SU-DHL-6 (cell line): ENCODE data around the gene DNAJC13.
"Not testable (repeated sequence)": the region's sequence is repeated elsewhere in the genome, so short reads cannot be mapped to it uniquely, and the experiment has no call there.

Source experiments
- H2AFZ ChIP-seq: fragments of 200-600 bp; sonication (generic); 2 replicates; pipeline ENCODE4 v1.6.1; 2014; ENCODE audit warnings: low read depth, mild to moderate bottlenecking, moderate library complexity, mixed read lengths, antibody characterized with exemption, low read length; ENCODE audit not compliant: severe bottlenecking
- H3F3A ChIP-seq: fragments of 200-600 bp; shearing (Covaris generic); 2 replicates; pipeline ENCODE4 v1.6.0; 2016; ENCODE audit warnings: antibody characterized with exemption, mild to moderate bottlenecking; ENCODE audit not compliant: insufficient read depth
- H3K27ac ChIP-seq: fragments of 200-600 bp; sonication (generic); 2 replicates; pipeline ENCODE4 v1.5.1; 2016; ENCODE audit warnings: low read depth, mild to moderate bottlenecking, low read length, moderate library complexity, mixed read lengths
- H3K27me3 ChIP-seq: fragments of 200-600 bp; sonication (generic), shearing (Covaris generic); 2 replicates; pipeline ENCODE4 v1.6.0; 2014; ENCODE audit warnings: mild to moderate bottlenecking, low read length
- H3K36me3 ChIP-seq: fragments of 200-600 bp; sonication (generic); 2 replicates; pipeline ENCODE4 v1.6.1; 2014; ENCODE audit warnings: mild to moderate bottlenecking, low read length, mixed read lengths
- H3K4me2 ChIP-seq: fragments of 300-600, 200-600 bp; shearing (Covaris generic), sonication (generic); 2 replicates; pipeline ENCODE4 v1.6.0; 2014; ENCODE audit warnings: low read length, low read depth, mild to moderate bottlenecking; ENCODE audit not compliant: poor library complexity, severe bottlenecking
- H3K4me3 ChIP-seq: fragments of 200-600 bp; sonication (generic); 2 replicates; pipeline ENCODE4 v1.5.1; 2014; ENCODE audit warnings: antibody characterized with exemption, low read length, mild to moderate bottlenecking, mixed read lengths; ENCODE audit not compliant: insufficient read depth, poor library complexity, severe bottlenecking
- H3K79me2 ChIP-seq: fragments of 200-600 bp; sonication (generic); 2 replicates; pipeline ENCODE4 v1.6.1; 2014; ENCODE audit warnings: mild to moderate bottlenecking, low read length, moderate library complexity; ENCODE audit not compliant: insufficient read depth
- H3K9ac ChIP-seq: fragments of 200-600 bp; sonication (generic); 2 replicates; pipeline ENCODE4 v1.7.0; 2014; ENCODE audit warnings: mild to moderate bottlenecking, low read length
- H3K9me2 ChIP-seq: fragments of 200-600 bp; sonication (generic); replicated peaks from 2 replicates; pipeline ENCODE4 v1.6.1; 2014; ENCODE audit warnings: low read length; ENCODE audit not compliant: insufficient read depth
- H3K9me3 ChIP-seq: fragments of 200-600 bp; sonication (generic); 2 replicates; pipeline ENCODE4 v1.6.1; 2014; ENCODE audit warnings: low read length, mixed read lengths; ENCODE audit not compliant: insufficient read depth
- H4K20me1 ChIP-seq: fragments of 200-600 bp; sonication (generic); 2 replicates; pipeline ENCODE4 v1.6.1; 2014; ENCODE audit warnings: low read depth, mild to moderate bottlenecking, antibody characterized with exemption, low read length, moderate library complexity, mixed read lengths
- EZH2phosphoT487 ChIP-seq: fragments of 200-600 bp; sonication (generic), shearing (Covaris generic); conservative IDR thresholded peaks from 2 replicates; pipeline ENCODE4 v1.6.1; 2018; ENCODE audit warnings: mild to moderate bottlenecking, antibody characterized with exemption, low read length, moderate library complexity, mixed read lengths
- TF ChIP-seq, protein P1 (sequence below): fragments of 200-600 bp; sonication (generic); IDR thresholded peaks from one replicate; pipeline ENCODE4 v1.5.1; 2017; ENCODE audit warnings: antibody characterized with exemption, mild to moderate bottlenecking, low read length, moderate library complexity; ENCODE audit not compliant: insufficient read depth, poor library complexity, severe bottlenecking

Gene DNAJC13

DNA sequence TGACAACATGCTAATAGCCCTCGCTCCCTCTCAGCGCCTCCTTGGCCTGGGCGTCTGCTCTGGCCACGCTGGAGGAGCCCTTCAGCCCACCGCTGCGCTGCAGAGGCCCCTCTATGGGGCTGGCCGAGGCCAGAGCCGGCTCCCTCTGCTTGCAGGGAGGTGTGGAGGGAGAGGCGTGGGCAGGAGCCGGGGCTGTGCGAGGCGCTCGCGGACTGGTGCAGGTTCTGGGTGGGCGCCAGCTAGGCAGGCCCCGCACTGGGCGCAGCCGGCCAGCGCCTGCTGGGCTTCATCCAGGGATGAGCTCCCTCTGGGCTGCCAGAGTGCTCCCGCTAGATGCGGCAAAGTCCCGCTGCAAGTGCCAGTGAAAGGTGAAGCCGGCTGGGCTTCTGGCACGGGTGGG is 21.0 kb upstream of the DNAJC13 start:
- no peak overlapping the region for H3K27ac ChIP-seq
- no peak overlapping the region for H3K4me3 ChIP-seq
- H3K27me3 ChIP-seq: no peaks in the 10 kb centered on the region
- H2AFZ ChIP-seq: no peak overlapping the region
- no peaks in the 10 kb centered on the region for H3K36me3 ChIP-seq
- H3K9ac ChIP-seq: no peak overlapping the region
- no peaks in the 10 kb centered on the region for H3K9me2 ChIP-seq
- no peaks in the 10 kb centered on the region for H4K20me1 ChIP-seq
- H3K4me2 ChIP-seq: no peak overlapping the region
- H3K79me2 ChIP-seq: no peaks in the 10 kb centered on the region
- no peak for TF ChIP-seq EZH2phosphoT487
- TF ChIP-seq, protein P1, sequence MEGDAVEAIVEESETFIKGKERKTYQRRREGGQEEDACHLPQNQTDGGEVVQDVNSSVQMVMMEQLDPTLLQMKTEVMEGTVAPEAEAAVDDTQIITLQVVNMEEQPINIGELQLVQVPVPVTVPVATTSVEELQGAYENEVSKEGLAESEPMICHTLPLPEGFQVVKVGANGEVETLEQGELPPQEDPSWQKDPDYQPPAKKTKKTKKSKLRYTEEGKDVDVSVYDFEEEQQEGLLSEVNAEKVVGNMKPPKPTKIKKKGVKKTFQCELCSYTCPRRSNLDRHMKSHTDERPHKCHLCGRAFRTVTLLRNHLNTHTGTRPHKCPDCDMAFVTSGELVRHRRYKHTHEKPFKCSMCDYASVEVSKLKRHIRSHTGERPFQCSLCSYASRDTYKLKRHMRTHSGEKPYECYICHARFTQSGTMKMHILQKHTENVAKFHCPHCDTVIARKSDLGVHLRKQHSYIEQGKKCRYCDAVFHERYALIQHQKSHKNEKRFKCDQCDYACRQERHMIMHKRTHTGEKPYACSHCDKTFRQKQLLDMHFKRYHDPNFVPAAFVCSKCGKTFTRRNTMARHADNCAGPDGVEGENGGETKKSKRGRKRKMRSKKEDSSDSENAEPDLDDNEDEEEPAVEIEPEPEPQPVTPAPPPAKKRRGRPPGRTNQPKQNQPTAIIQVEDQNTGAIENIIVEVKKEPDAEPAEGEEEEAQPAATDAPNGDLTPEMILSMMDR: no peak
- no peaks in the 10 kb centered on the region for H3F3A ChIP-seq
- no peaks in the 10 kb centered on the region for H3K9me3 ChIP-seq

DNA sequence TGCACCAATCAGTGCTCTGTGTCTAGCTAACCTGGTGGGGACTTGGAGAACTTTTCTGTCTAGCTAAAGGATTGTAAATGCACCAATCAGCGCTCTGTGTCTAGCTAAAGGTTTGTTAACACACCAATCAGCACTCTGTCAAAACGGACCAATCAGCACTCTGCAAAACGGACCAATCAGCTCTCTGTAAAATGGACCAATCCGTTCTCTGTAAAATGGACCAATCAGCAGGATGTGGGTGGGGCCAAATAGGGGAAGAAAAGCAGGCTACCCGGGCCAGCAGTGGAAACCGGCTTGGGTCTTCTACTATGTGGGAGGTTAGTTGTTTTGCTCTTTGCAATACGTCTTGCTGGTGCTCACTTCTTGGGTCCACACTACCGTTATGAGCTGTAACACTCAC is 20.5 kb upstream of the DNAJC13 start:
- H3K79me2 ChIP-seq: not testable (repeated sequence)

DNA sequence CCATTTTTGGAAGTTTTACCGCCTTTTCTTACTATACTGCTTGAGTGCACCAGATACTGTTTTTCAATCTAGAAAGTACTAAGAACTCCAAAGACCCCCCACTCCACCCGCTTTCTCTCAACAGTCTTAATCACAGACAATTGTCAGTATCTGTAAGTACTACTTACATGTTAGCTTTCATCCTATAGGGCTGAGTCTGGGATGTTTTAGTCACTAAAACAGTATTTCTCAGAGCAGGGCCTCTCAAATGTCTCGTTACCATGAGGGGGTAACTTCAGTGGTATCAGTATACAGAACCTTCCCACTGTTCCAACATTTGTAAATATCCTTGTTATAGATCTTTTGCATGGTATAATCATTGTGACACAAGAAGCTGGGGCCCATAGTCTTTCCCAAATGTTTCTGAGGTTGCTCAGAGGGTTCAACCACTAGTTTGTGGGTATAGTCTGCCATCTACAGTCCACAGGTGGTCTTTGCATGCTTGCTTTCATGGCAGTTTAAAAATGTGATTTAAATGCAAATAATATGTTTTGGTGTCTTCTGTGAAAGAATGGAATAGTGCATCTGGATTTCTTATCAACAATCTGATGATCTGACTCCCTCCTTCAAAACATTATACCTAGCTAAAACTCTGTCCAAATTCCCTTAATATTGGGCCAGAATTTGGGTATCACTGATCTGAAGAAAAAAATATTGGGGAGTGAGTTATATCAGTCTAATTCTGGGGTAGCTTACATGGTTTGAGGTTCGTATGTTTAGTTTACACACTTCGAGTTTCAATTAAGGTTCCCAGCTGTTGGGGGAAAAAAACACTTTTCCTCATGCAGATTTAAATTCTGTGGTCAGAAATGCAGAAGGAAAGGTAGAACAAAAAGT is 18.0 kb upstream of the DNAJC13 start:
- no peaks in the 10 kb centered on the region for H3K36me3 ChIP-seq
- TF ChIP-seq, protein P1: peak; percentile 76
- no peak for TF ChIP-seq EZH2phosphoT487
- no peak overlapping the region for H3K4me3 ChIP-seq
- no peaks in the 10 kb centered on the region for H3K9me3 ChIP-seq
- no peaks in the 10 kb centered on the region for H3F3A ChIP-seq
- no peak overlapping the region for H3K4me2 ChIP-seq
- H2AFZ ChIP-seq: no peak overlapping the region
- H3K79me2 ChIP-seq: no peaks in the 10 kb centered on the region
- no peaks in the 10 kb centered on the region for H3K27me3 ChIP-seq
- H4K20me1 ChIP-seq: no peaks in the 10 kb centered on the region
- H3K27ac ChIP-seq: no peak overlapping the region
- H3K9ac ChIP-seq: no peak overlapping the region
- no peaks in the 10 kb centered on the region for H3K9me2 ChIP-seq

More for the DNA sequence above, 20.5 kb upstream of the DNAJC13 start:
- H3K9me3 ChIP-seq, H4K20me1 ChIP-seq, H3K27ac ChIP-seq, H3K4me3 ChIP-seq, H2AFZ ChIP-seq, H3K9me2 ChIP-seq, H3K27me3 ChIP-seq, H3K9ac ChIP-seq, H3K36me3 ChIP-seq, H3F3A ChIP-seq, H3K4me2 ChIP-seq: not testable (repeated sequence)

DNA sequence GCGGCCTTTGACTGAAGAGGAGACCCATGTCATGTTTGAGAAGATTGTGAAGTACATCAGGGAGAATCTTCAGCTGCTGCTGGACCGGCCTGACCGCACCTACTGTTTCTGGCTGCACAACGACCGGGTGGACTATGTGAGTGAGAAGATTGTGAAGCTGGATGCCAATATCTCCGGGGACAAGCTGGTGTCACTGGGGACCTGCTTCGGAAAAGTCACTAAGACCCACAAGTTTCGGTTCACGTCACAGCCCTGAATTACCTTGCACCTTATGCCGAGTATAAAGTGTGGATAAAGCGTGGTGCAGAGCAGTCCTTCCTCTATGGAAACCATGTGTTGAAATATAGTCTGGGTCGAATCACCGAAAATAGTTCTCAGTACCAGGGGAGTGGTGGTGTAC is 16.0 kb upstream of the DNAJC13 start:
- no peak overlapping the region for H3K9ac ChIP-seq
- H3F3A ChIP-seq: no peaks in the 10 kb centered on the region
- H3K9me3 ChIP-seq: no peaks in the 10 kb centered on the region
- no peaks in the 10 kb centered on the region for H3K36me3 ChIP-seq
- no peaks in the 10 kb centered on the region for H3K79me2 ChIP-seq
- no peaks in the 10 kb centered on the region for H3K9me2 ChIP-seq
- H3K4me2 ChIP-seq: no peak overlapping the region
- H2AFZ ChIP-seq: no peak overlapping the region
- H3K27ac ChIP-seq: no peak overlapping the region
- H3K4me3 ChIP-seq: no peak overlapping the region
- no peaks in the 10 kb centered on the region for H4K20me1 ChIP-seq
- no peaks in the 10 kb centered on the region for H3K27me3 ChIP-seq
- TF ChIP-seq, protein P1: no peak
- TF ChIP-seq EZH2phosphoT487: no peak
